ENCODE data around the gene CYP8B1.
A peak's percentile ranks its signal among the peaks of the same experiment; 100 is the strongest.
"Not testable (repeated sequence)": the region's sequence is repeated elsewhere in the genome, so short reads cannot be mapped to it uniquely, and the experiment has no call there.

The CYP8B1 gene

GRCh38 chr3:42883251-42883930 lies 7.7 kb upstream of the CYP8B1 start:
- not testable (repeated sequence) for DNase-seq

GRCh38 chr3:42880601-42881451 lies 5.1 kb upstream of the CYP8B1 start:
- peak; percentile 95 for DNase-seq

- DNase-seq = no peak
These were observed 4.5 kb upstream of the CYP8B1 start for GRCh38 chr3:42880183-42880582.

GRCh38 chr3:42877881-42878280 lies 2.2 kb upstream of the CYP8B1 start:
- DNase-seq = no peak

- no peak for DNase-seq
These were observed 1.5 kb upstream of the CYP8B1 start for GRCh38 chr3:42876940-42877720.

- no peak for DNase-seq
These were observed 722 bp upstream of the CYP8B1 start for GRCh38 chr3:42876401-42876800.

- no peak for DNase-seq
These were observed 930 bp downstream of the CYP8B1 start for GRCh38 chr3:42874749-42875148.

- no peak for DNase-seq
These were observed 2.3 kb downstream of the CYP8B1 start for GRCh38 chr3:42873221-42873982.

- no peak for DNase-seq
These were observed 3.0 kb downstream of the CYP8B1 start for GRCh38 chr3:42872718-42873117.

- DNase-seq = no peak
These were observed 4.0 kb downstream of the CYP8B1 start for GRCh38 chr3:42871592-42872196.

GRCh38 chr3:42868841-42869240 lies 6.8 kb downstream of the CYP8B1 start:
- no peak for DNase-seq

- DNase-seq = no peak
These were observed 8.5 kb downstream of the CYP8B1 start for GRCh38 chr3:42867138-42867537.

- no peak for DNase-seq
These were observed 10.4 kb downstream of the CYP8B1 start for GRCh38 chr3:42865256-42865655.

- no peak for DNase-seq
These were observed 11.2 kb downstream of the CYP8B1 start for GRCh38 chr3:42864321-42864950.

- no peak for DNase-seq
These were observed 19.1 kb downstream of the CYP8B1 start for GRCh38 chr3:42856544-42856943.

GRCh38 chr3:42855547-42856380 lies 19.9 kb downstream of the CYP8B1 start:
- DNase-seq = no peak

GRCh38 chr3:42855219-42855546 lies 20.5 kb downstream of the CYP8B1 start:
- no peak for DNase-seq

- DNase-seq = no peak
These were observed 21.9 kb downstream of the CYP8B1 start for GRCh38 chr3:42853739-42854302.

- no peak for DNase-seq
These were observed 22.6 kb downstream of the CYP8B1 start for GRCh38 chr3:42853056-42853455.

GRCh38 chr3:42852441-42852840 lies 23.2 kb downstream of the CYP8B1 start:
- no peak for DNase-seq

Measured in activated effector memory CD4-positive, alpha-beta T cell treated with anti-CD3 and anti-CD28 coated beads, Interleukin-2, amount 50 U/mL, for 16 hours (primary cell).